Skin epidermis (tissue), 12 donors: ENCODE results near the gene NFYC.
"Not testable (repeated sequence)": the region's sequence is repeated elsewhere in the genome, so short reads cannot be mapped to it uniquely, and the experiment has no call there.

ENCODE experiments used
- H3K27ac ChIP-seq, 21 experiments: fragments of 200-600 bp; sonication (generic) in 11 of 21; one replicate each; pipeline ENCODE4 v1.5.0; 2020; ENCODE audit warnings: mild to moderate bottlenecking in 3 of 21, inconsistent platforms in 2 of 21, moderate library complexity in 2 of 21
- H3K4me3 ChIP-seq, 7 experiments: fragments of 200-600 bp; sonication (generic) in 2 of 7; one replicate each; pipeline ENCODE4 v1.5.0; 2020; ENCODE audit warnings: inconsistent platforms in 2 of 7, mild to moderate bottlenecking in 2 of 7, moderate library complexity in 1 of 7

The NFYC gene

DNA sequence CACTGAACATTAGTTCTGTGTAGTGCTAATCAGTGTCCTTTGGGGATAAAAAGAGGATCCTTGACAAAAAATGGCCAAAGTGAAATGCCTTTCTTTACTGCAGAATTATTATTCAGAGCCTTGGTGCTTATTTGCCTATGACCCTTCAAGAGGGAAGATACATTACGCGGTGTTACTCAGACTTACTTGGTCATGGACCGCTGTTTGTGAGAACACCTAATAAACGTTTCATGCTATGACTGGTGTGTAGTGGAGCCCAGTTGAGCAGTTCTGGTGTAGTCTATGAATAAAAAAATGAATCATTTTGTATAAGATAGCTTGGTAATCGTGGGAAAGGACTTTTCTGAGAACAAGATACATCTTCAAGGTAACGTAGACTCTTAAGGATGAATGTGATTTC is 8.3 kb downstream of the NFYC start:
- Histone ChIP-seq H3K4me3 (no peak overlapping the region), H3K27ac (peak overlapping the region in 1 of 21 experiments; percentile 15)

DNA sequence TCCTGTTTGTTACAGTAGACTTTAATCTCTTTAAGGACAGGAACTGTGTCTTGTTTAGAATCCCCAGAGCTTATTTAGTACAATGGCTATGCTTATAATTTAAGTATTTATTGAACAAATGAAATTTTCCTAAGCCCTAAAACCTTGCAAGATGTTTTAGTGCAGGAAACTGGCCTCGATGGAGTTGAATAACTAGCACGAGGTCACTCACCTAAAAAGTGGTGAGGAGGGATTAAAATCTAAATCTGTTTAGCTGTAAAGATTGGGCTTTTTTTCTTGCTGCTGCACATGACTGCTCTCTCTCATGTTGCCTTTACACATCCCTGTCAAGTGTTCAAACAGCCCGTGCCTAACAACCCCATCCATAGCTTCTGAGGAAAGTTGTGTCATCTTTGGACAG is 10.2 kb downstream of the NFYC start:
- Histone ChIP-seq H3K27ac (no peak overlapping the region), H3K4me3 (no peak overlapping the region)

DNA sequence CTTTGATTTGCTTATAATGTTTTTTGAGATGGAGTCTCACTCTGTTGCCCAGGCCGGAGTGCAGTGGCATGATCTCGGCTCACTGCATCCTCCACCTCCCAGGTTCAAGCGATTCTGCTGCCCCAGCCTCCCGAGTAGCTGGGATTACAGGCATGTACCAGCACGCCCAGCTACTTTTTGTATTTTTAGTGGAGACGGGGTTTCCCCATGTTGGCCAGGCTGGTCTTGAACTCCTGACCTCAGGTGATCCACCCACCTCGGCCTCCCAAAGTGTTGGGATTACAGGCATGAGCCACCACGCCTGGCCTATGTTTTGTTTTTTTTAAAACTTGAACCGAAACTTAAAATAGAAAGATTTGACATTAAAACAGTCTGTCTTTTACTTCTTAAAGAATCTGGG is 11.3 kb downstream of the NFYC start:
- not testable (repeated sequence) for H3K4me3 ChIP-seq, H3K27ac ChIP-seq

DNA sequence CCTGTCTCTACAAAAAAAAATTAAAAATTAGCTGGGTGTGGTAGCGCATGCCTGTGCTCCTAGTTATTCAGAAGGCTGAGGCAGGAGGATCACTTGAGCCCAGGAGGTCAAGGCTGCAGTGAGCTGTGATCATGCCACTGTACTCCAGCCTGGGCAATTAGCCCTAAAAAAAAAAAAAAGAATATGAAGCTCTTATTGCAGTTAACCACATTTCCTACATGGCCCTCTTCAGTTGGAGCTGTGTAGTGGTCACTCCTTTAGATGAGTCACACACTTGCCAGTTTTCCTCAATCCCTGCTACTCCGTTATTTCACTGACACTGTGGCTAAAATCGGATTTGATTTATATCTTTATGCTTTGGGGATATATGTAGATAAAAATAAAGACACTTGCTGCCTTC is 11.8 kb downstream of the NFYC start:
- Histone ChIP-seq H3K27ac (no peak overlapping the region), H3K4me3 (no peak overlapping the region)

DNA sequence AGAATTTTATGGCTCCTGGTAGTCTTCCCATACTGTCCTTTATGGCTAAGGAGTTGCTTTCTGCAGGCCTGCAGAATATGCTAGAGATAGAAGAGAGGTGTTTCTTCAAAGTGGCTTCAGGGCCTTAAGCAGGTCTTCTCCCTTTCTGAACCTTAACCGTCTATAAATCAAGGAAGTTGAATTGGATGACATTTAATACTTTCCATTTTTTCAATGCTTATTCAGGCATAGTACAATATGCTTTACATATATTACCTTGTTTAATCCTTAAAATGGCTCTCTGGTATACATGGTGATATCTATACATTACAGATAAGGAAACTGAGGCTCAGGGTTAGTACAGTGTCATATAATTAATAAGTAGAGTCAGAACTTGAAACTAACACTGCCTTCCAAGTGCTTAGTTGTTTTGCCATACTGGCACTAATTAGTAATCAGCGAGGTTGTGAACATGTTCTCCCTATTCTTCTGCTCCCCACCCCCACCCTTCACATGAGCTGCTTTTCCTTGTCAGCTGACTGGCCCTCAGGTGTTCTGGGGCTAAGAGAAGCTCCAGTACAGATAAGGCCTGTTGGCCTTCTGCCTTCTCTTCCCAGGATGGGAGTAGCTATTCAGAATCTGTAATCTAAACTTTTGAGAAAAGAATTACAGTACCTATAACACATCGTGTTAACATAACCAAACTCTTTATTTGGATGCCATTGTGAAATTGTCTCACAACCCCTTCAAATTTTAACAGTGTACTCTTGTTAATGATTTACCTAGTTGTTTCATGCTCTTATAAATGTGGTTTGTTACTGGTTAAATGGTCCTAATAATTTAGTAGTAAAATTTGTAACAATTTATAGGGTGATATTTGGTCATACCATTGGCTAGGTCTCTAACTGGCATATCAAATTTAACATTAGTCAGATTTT is 13.6 kb downstream of the NFYC start:
- Histone ChIP-seq H3K4me3 (no peak overlapping the region), H3K27ac (peak overlapping the region in 1 of 21 experiments; percentile 59)

DNA sequence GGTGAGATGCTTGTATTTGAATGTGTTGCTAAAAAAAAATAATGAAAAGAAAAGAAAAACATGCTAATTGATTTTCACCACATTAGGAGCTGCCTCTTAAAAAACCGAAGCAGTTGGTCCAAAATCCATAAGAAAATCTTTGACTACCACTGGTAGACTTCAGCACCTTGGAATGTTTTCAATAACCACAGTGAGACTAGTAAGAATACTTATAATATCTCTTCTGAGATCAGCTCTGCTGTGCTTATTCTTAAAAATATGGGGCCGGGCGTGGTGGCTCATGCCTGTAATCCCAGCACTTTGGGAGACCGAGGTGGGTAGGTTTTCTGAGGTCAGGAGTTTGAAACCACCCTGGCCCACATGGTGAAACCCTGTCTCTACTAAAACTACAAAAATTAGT is 15.1 kb downstream of the NFYC start:
- no peak overlapping the region for H3K27ac ChIP-seq
- no peak overlapping the region for H3K4me3 ChIP-seq

DNA sequence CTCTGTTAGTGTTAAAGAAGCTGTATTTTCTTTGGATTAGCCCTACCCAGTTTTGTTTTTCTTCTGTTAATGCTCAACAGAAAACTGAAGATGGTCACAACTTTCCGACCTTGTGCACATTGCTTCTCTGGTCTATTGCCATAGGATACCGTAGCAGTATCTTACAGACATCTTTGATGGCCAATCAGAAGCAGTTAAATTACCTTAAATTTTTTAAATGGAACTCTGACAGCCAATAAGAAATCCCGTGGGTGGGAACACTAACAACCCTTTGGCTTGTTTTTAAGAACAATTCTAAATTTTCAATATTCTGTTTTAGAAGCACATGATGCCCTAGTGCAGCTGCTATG is 17.2 kb downstream of the NFYC start:
- Histone ChIP-seq H3K4me3 (peak overlapping the region; percentile 33 to 50 (median 39)), H3K27ac (peak overlapping the region in 19 of 21 experiments; percentile 6 to 86 (median 69))

DNA sequence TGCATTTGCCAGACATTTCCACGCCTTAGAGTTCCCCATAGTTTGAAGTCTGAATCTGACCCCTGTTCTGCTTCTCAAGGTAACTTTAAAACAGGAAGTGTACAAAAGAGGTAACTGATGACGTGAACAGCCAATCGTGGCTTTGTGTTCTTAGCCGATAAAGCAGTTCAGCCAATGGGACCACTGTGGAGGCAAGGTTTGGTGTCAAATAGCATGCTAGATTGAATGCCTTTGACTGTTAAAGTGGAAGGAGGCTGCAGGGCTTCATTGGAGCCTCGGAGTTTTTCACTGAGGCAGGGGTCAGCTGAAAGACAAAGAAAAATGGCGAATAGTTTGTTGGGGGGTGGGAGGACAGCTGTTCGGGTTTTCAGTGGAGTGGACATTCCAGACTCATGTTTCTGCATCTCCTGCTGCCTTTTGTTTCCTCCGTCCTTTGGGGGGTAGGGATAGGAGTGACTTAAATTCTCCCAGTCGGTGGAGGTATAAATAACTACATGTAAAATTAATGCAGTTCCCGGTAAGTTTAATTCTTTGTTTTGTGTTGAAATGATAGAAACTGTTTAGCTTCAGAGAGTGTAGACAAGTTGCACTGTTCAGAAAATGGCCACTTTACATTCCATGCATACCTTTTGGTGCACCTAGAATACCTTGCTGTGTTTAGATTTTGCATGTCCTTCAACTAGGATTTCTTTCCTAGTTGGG is 17.7 kb downstream of the NFYC start:
- peak overlapping the region; percentile 33 to 50 (median 39) for H3K4me3 ChIP-seq
- H3K27ac ChIP-seq, result peak overlapping the region in 20 of 21 experiments; percentile 0 to 86 (median 66)

DNA sequence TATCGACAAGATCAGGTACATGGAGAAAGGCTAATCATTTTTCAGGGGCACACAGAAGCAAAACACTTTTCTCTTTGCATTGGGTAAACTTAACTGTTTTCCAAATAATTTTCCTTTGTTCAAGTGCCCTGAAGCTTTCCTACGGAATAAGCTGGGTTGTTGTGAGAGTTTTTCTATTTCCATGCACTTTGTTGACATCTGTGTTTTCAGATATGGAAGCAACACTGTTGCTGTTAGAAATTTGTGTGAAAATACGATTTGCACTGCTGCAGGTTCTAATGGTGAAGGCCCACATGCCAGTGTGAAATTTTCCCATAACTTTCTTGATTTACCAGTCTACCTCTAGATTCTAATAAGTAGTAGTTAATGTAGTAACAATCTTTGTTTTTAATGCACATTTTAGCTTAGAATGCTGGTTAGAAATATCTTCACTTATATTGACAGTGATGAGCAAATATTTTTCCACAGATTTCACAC is 18.3 kb downstream of the NFYC start:
- Histone ChIP-seq H3K4me3 (peak overlapping the region; percentile 33 to 50 (median 39)), H3K27ac (peak overlapping the region in 19 of 21 experiments; percentile 0 to 86 (median 69))

DNA sequence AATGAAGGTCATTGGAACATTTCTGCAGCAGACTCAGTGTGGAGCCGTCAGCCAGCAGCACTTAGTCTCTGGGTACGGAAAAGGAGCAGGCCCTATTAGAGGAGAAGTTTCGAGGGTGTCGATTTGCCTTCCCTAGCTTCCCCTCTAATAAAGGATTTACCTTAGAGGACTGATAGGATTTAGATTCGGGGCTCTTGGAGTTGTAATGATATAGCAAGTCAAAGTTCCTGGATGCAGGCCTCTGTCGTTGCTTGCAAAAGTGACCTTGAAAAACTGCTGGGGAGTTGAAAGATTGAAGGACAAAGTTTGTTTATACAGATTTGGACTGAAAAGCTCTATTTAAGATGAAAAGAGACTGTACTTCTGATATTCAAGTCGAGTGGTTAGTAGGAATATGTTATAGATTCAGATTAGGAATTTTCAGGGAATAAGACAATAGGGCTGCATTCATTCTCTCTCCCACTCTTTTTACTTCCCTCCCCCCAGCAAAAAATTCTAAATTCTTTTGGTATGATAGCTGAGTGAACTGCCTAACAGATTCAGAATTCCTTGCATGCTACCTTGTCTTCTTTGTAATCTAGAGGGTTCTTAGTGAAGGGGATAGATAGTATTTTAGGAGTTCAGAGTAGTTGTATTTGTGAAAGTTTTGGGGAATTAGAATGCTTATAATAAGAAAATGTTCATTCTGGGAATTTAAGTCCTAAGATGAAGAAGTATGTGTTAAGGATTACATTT is 19.2 kb downstream of the NFYC start:
- Histone ChIP-seq H3K27ac (peak overlapping the region in 16 of 21 experiments; percentile 29 to 86 (median 74)), H3K4me3 (peak overlapping the region in 2 of 7 experiments; percentile 39 to 50)

DNA sequence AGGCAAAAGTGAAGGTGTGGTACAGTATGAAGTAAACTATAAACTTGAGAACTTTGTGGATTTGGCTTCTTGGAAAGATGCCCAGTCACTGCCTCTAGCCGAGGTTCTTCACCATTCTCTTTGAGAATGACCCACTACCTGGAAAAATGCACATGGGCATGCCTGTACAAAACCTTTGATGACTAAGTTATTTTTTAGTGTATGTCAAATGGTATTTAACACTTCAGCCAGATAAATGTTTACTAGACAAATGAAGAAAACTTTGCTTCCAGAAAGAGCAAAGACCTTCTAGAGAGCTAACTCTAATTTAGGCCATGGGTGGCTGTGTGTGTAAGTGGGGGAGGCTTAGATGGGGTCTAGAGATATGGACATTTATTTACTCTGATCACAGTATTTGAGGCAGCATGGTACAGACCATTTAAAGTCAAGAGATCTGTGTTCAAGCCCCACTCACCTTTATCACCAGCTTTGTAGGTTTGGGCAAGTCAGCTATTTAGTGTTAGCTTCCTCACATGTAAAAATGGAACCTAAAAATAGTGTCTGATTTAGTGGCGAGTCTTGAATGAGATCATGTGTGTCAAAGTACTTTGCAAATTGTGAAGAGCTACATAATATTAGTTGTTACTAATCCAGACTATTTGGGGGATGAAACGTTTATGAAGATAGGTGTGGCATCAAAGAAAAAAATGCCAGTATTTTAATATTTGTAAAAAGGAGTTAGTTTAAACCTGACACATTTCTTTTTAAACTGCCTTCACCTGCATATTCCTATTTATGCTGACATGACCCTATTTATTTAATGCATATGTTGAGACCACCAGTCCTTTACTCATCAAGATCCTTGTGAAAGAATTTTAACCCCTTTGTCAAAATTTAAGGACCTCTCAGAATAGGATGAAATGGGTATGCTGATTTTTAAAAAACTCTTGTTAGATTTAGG is 20.2 kb downstream of the NFYC start:
- H3K27ac ChIP-seq, result peak overlapping the region in 18 of 21 experiments; percentile 2 to 86 (median 71)
- peak overlapping the region in 1 of 7 experiments; percentile 50 for H3K4me3 ChIP-seq

DNA sequence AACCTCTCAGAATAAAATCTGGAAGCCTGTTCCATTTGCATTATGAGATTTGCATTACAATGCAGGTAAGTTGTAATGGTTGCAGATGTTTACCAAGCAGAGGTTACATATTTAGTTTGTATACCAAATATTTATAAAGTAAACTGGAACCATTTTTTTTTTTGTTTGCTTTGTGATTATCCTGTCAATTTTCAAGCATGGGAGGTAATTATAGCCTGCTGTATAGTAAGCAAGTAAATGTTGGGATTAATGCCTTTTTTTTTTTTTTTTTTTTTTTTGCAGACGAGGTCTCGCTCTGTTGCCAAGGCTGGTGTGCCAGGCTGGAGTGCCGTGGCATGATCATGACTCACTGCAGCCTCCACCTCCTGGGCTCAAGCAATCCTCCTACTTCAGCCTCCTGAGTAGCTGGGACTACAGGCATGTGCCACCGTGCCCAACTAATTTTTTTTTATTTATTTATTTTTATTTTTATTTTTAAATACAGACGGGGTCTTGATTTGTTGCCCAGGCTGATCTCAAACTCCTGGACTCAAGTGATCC is 21.0 kb downstream of the NFYC start:
- Histone ChIP-seq H3K4me3 (no peak overlapping the region), H3K27ac (peak overlapping the region in 14 of 21 experiments; percentile 6 to 78 (median 50))

DNA sequence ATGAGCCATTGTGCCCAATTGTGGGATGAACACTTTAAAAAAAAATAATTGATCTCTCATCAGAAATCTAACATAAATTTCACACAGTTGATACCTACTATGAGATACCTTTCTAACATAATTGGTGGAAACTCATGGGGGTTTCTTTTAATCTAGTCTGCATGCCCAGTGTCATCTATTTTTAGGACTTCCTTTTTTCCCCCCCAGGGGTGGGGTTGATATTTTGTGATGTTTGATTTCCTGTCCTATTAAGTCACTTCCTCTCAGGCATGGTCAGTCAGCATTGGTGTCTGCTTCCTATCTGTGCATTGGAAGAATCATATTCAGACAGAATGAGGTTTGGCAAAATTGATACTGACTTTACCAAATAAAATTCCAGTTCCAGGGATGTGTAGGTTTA is 21.5 kb downstream of the NFYC start:
- H3K4me3 ChIP-seq, result no peak overlapping the region
- H3K27ac ChIP-seq, result peak overlapping the region in 16 of 21 experiments; percentile 6 to 78 (median 44)

DNA sequence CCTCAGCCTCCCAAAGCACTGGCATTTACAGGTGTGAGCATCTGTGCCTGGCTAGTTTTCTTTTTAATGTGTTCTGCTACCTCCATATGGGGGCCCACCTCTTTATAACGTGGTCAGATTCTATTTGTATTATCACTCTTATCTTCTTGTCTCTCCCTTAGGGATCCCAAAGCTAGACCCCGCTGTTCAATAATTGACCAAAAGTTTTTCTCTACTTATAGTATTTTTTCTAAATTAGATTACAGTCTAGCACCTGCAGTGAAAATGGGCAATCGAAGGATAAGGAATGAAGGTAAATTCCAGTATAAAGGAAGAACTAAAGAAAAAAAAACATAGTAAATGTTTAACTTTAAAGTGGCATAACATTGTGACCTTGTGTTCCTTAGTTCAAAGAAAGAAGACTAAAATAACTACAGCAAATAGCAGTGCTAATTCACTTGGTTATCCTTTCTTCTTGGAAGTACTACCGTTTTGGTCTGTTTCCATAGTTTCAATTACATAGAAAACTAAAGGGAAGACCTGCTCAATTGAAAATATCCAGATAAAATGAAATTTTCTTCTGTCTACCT is 24.1 kb downstream of the NFYC start:
- H3K27ac ChIP-seq, result no peak overlapping the region

DNA sequence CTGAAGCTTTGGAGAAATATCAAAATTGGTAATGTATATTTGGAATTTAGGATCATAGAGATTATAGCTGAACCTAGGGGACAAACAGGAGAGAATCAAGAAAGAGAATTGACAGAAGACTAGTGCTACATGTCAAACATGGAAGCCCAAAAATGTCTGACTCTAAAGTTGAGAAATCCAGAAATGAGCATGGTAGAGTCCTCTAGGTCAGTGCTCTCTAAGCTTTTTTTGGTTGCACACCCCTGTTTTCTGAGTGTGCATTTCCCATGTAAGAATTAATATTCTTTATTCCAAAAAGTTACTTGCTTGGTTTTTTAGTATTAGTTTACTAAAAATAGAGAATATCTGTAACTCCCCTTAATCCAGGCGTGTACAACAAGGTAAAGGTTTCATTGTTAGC is 25.6 kb downstream of the NFYC start:
- no peak overlapping the region for H3K27ac ChIP-seq
- no peak overlapping the region for H3K4me3 ChIP-seq

More for the DNA sequence above, 24.1 kb downstream of the NFYC start:
- no peak overlapping the region for H3K4me3 ChIP-seq

DNA sequence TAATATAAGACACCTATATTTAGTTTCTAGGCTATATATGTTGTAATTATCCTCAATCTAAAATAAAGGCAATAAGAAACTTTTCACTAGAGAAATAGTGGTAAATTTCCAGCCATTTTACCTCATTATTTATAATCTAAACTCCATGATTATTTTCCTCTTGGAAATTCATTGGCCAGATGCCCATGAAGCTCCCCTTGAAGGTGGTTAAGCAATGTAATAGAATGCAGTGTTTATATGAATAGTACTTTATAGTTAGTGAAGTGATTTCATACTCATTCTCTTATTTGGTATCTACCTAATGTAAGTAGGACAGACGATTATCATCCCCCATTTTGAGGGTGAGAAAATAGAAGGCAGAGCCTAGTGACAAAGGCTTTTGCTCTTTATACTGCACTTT is 26.5 kb downstream of the NFYC start:
- no peak overlapping the region for H3K4me3 ChIP-seq
- H3K27ac ChIP-seq, result no peak overlapping the region

DNA sequence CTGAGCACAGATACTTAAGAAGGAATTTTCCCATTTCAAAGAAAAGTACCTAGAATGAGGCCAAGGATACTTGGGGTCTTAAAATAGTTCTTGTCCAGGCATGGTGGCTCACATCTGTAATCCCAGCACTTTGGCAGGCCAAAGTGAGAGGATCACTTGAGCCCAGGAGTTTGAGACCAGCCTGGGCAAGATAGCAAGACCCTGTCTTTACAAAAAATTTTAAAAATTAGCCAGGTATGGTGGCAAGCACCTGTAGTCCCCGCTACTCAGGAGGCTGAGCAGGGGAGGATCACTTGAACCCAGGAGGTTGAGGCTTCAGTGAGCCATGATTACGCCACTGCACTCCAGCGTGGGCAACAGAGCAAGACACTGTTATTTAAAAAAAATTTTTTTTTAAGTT is 29.0 kb downstream of the NFYC start:
- Histone ChIP-seq H3K4me3 (no peak overlapping the region), H3K27ac (no peak overlapping the region)

DNA sequence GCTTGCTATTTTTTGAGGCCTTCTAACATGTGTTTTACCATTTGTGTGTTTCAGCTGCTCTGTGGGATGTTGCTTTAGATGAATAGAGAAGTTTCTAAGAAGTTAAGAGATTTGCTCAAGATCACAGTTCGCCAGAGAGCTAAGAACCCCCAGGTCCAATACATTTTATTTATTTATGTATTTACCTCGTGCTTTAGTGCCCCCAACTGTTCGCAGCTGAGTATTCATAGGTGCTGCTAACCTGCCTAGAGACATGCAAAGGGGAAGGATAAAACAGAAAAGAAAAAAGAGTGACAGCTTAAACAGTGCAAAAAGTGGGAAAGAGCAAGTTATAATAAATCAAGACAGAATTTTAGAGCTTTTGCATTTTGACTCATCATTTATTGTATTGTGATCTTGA is 31.1 kb downstream of the NFYC start:
- Histone ChIP-seq H3K27ac (no peak overlapping the region), H3K4me3 (no peak overlapping the region)
